HG02678 (cell line): Measurements from ENCODE around the gene EXOSC7.

Experiments
- ATAC-seq: cut with Tn5 transposase; IDR thresholded peaks from one replicate; pipeline ENCODE4 v1.9.1; 2021; ENCODE audit warnings: mild to moderate bottlenecking, moderate library complexity; ENCODE audit not compliant: unreplicated experiment

The EXOSC7 gene

DNA sequence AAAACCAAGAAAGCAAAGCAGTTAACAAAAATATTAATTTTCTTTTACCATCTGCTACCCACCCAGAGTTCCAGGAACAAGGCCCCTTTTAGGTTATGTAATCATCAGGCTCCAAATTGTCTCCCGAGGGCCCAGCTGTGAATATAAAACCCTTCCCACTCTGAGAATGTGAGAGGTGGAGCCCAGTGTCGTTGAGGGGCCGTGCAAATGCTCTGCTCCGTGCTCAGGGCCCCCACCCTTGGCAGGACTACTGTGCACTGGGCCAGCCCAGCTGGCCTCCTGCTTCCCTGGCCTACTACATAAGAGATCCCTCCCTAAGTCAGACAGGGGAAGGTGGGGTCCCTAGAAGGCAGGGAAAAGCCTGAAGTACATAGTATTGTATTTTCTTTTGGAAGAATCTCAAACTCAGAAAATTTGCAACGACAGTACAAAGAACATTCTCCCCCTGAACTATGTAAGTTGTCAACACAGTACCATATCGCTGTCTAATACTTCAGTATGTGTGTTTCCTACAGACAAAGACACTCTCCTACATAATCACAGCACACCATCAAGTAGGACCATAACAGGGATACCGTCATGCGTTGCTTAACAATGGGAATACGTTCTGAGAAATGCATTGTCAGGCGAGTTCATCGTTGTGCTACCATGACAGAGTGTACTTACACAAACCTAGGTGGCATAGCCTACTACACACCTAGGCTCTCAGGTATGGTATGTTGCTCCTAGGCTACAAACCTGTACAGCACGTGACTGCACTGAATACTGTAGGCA, 45.7 kb downstream of the EXOSC7 start:
- ATAC-seq: no peak

DNA sequence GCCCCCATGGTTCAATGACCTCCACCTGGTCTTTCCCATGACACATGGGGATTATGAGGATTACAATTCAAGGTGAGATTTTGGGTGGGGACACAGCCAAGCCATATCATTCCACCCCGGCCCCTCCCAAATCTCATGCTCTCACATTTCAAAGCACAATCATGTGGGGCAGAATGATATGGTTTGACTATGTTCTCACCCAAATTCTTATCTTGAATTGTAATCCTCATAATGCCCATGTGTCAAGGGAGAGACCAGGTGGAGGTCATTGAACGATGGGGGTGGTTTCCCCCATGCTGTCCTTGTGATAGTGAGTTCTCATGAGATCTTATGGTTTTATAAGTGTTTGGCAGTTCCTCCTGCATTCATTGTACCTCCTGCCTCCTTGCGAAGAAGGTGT, 47.6 kb downstream of the EXOSC7 start:
- ATAC-seq: no peak

DNA sequence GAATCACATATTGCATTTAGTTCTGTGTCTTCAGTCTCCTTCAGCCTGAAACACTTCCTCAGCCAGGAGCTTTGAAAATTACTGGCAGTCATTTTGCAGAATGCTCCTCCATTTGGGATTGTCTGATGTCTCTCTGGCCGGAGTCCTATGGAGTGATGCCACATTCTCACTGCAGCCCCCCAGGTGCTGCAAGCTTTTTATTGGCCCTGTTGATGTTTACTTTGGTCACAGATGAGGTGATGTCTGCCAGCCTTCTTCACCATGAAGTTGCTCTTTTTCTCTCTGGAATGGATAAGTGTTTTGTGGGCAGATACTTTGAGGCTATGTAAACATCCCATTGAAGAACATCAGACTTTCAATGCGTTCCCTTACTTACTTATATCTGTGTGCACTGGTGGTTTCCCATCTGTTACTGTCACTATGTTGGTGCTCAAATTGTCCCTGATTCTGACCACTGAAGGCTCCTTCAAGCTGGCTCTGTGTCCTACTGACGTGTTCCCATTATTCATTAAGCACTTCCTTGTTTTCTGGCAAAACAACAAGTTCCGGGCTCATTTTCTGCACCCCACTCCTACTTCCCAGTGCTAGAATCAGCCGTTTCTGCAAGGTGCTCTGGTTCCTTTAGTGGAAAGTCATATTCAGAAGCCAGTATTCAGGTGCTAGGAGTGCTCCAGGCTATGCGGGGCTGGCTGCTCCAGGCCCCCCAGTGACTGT, 48.7 kb downstream of the EXOSC7 start:
- ATAC-seq: no peak

DNA sequence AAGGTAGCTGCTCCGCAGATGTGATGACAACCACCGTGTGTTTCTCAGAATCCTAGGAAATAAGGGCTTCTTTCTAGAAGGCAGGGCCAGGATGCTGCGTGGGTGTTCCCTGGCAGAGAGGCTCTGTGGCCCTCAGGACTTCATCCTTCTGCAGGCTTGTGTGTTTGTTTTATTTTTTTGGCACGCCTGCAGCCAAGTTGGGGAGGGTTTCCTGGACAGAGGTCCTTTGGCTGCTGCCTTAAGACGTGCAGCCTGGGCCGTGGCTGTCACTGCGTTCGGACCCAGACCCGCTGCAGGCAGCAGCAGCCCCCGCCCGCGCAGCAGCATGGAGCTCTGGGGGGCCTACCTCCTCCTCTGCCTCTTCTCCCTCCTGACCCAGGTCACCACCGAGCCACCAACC, 50.0 kb downstream of the EXOSC7 start, which contains the start of gene CLEC3B:
Gene CLEC3B, plus strand, starts transcription at position 266 of the 400 bp plus-strand sequence. Its CDS starts 60 bp downstream, at position 326.
- ATAC-seq: no peak

DNA sequence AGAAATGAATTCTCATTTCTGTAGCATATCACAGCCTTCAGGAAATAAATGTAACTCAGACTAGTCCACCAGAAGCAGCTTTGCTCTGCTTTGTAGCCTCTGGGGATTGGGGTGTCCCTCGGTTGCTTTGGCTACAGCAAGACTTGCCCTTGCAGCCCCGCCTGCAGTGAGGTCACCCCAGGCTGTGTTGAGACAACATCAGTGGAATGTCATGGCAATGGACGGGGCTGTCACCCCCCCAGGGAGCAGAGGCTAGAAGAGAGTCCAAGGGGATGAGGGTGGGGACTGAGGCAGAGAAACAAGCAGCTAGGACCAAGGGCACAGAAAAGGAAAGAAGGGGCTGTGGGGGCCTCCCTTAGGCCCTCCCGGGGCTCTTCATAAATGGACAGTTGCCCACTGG, 50.9 kb downstream of the EXOSC7 start:
- no peak for ATAC-seq

DNA sequence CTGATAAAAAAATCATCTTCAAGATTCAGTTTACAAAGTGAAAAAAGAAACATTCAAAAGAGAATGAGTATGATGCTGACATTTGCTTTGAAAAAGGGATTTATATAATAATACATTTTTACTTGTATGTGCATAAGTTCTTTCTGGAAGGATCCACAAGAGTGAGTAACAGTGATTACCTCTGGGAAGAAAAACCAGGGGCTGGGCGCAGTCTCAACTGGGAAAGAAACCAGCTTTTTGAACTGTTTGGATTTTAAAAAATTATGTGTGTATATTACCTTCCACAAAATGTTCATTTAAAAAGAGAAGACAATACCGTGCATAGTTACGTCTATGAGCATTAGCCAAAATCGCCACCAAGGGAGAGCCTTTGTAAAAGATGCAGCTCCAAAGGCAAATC, 51.4 kb downstream of the EXOSC7 start:
- ATAC-seq: no peak

DNA sequence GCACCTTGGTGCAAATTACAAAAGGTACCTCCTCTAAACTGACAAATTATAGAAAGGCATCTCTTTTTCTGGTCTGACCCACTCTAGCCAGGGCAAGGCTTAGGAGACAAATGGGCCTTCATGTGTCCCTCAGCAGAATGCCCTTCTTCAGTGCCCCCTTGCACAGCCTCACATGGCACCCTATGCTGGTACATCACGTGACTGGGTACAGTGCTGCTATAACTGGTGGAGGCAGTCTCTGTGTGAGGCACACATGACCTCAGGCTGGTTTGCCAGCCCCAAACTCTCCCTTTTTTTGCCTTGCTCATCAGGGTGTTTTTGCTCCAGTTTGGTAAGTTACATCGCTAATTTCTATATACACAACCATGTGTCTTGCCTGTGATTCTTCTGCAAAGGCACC, 53.2 kb downstream of the EXOSC7 start:
- no peak for ATAC-seq

DNA sequence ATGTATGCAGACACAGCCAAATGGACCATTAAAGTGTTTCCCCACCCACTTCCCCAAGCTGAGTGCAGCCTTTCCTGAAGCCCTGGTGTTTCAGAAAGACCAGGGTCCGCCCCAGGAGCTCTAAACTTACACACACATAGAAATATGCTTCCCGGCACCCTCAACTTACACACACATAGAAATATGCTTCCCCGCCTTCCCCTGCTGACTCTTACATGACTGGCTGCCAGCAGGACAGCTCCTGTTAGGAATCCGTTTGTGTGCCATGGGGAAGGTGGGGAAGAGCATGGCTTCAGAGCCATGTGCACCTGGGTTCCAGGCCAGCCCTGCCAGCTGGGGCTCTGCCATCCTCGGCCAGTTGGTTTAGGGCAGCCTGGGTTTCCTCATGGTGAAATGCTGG, 53.6 kb downstream of the EXOSC7 start:
- ATAC-seq: no peak

DNA sequence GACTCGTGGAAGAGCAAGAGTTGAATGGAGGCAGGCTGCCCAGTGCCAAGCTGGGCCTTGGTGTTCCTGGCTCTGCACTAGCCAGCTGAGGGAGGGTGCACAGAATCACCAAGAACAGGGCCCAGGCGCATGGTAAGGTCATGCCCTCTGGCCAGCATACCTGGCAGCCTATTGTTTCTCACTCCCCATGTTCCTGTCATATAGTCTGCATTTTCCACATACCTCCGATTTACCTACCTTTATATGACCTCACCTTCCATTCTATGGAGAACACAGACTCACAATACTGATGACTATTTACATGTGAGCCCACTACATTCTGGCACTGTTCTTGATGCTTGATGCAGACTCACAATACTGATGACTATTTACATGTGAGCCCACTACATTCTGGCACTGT, 55.5 kb downstream of the EXOSC7 start:
- ATAC-seq: no peak

DNA sequence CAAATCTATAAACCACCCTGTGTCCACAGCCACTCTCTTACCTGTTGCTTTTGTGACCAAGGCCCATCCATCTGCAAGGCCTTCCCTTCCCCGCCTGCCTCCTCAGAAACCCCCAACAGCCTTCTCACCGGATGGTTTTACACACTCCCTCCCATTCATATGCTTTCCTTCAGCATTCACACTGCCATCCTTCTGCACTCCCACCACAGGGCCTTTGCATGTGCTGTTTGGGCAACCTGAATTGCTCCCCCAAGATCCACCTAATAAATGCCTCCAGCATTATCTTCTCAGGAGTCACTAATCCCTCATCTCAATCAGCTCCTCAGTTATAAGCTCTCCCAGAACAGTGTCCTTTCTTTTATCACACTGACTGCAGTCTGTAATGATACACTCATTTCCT, 56.1 kb downstream of the EXOSC7 start:
- no peak for ATAC-seq

DNA sequence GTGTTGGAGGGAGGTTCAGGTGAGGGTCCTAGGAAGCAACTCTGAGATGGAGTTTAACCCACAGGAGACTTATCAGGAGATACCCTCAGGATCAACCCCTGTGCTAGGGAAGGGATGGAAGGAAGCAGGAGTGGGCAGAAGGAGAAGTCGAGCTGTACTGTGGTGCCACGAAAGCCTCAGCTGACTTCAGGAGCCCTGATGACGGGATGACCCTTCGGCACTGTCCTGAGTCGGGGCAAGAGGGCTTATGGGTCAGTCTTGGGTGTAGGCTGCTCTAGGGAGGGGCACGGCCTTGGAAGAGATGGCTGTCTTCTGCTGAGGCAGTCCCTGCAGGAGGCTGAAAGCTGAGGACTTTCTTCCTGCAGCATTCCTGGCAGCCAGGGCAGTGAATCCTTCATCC, 57.7 kb downstream of the EXOSC7 start:
- ATAC-seq: no peak

DNA sequence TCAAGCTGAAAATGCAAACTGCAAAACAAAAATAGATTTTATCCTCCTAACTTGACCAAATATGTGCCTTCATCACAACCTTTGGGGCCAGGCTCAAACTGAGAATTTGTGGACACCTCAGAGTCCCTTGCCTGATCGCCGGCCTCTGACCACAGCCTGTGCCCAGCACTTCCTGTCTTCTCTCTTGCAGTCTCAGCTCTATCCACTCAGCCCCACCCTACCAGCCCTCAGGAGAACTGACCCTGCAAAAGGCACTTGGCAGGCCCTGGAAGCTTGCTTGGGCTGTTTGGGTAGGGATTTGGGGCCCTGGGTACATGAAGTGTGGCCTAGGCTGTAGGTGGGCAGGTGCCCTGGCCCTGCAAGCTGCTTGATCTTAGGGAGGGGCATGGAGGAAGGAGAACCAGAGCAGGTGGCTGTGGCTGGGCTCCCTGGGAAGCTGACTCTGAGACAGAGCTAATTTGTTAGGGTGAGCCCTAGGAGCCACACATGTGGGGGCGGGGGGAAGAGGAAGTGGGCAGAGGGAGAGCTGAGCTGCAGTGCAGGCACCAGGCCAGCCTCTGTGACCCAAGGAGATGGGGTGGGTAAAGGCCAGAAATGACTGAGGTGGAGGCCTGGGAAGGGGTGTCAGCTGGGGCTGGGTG, 58.7 kb downstream of the EXOSC7 start:
- ATAC-seq: no peak

DNA sequence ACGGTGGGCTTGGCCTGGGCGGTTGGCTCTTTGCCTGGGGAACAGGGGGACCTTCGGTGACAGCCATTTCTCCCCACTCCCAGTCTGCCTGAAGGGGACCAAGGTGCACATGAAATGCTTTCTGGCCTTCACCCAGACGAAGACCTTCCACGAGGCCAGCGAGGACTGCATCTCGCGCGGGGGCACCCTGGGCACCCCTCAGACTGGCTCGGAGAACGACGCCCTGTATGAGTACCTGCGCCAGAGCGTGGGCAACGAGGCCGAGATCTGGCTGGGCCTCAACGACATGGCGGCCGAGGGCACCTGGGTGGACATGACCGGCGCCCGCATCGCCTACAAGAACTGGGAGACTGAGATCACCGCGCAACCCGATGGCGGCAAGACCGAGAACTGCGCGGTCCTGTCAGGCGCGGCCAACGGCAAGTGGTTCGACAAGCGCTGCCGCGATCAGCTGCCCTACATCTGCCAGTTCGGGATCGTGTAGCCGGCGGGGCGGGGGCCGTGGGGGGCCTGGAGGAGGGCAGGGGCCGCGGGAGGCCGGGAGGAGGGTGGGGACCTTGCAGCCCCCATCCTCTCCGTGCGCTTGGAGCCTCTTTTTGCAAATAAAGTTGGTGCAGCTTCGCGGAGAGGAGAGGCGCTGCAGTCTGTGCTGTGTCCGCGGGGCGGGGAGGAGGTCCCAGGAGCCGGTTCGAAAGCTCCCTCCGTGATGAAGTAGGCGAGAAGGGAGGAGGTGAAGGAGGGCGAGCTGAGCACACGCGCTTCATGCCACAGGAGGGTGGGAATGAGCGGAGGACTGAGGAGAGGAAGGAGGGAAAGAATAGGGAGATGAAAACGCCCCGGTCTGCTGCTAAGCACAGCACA, 59.6 kb downstream of the EXOSC7 start:
- no peak for ATAC-seq

DNA sequence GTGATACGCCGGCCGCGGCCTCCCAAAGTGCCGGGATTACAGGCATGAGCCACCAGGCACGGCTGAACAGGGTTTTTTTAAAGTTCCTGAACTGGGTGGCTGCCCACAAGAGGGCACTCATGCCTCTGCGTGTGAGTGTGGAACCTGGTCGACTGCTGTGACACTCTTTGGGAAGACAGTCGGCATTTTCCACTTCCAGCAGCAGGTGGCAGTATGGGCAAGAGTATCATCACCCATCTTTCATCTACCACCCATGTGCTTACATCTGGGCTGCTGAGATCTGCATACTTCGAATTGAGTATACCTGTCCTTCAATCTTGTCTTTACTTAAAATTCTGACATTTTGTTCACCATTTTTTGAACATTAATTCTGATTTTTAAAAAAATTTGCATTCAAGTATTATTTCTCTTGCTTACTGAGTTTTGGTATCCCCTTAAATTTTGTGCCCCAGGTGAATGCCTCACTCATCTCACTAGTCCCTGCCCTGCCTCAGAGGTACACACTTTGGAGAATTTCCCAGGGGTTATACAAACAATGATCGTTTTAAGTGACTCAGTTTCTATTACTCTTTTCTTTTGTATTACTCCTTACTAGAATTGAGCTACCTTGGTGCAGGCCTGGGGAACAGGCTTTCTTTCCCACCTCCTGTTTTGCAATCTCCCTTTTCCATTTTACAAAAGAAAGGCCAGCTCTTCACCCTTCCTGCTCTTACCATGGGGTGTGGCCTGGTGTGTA, 61.8 kb downstream of the EXOSC7 start:
- ATAC-seq: peak; percentile 80

DNA sequence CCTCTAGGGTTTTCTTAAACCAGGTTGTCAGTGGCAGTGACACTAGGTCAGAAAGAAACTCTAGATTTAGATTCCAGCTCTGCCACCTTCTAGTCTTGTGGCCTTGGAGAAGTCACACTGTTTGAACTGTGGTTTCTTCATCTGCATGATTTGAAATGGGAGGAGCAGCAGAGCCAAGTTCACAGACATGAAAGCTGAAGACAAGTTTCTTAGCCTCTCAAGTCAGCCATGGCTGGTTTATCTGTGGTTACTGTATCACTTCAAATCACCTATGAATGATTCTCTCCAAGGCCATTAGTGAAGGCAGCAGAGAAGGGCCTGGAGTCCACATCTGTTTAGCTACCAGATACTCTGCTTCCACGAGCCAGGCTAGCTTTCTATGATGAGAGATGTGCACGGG, 65.6 kb downstream of the EXOSC7 start:
- no peak for ATAC-seq

DNA sequence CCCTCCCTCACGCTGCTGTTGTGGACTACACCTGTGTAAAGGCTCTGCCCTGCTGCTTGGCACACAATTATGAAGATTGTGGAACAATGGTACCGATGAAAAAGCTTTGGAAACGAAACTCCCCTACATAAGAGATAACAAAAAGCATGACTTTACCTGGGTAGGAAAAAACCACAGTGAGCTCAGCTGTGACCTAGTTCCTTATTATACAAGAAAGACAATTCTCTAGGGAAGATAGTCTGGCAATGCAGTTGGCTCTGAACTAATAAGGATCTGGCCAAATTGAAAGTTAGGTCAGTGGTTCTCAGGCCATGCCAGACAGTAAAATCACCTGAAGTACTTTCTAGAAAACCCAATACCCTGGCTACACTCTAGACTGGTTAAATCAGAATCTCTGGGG, 66.1 kb downstream of the EXOSC7 start:
- ATAC-seq: no peak

DNA sequence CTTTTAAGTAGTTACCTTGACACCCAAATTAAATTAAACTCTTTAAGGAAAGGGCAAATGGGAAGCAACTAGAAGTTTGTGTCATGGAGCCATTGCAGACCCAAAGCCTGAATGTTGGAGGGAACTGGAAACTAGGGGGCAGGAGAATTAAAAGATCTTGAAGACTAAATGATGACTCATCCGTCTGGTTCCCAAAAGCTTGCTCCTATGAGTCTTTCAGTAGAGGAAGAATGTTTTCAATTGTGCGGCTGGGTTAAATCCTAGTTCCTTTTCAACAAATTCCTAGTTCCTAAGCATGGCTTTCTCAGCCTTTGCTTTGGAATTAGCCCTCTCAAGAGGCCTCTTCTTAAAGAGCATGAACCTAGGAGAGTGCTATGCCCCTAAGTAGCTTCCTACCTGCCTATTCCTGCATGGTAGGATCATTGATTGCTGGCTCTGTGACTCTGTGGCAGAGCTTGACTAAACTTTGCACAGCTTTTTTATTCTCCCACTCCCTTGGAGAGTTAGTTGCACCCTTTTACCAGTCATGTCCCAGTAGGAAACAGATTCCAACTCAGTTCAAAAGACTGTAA, 67.8 kb downstream of the EXOSC7 start:
- ATAC-seq: no peak

DNA sequence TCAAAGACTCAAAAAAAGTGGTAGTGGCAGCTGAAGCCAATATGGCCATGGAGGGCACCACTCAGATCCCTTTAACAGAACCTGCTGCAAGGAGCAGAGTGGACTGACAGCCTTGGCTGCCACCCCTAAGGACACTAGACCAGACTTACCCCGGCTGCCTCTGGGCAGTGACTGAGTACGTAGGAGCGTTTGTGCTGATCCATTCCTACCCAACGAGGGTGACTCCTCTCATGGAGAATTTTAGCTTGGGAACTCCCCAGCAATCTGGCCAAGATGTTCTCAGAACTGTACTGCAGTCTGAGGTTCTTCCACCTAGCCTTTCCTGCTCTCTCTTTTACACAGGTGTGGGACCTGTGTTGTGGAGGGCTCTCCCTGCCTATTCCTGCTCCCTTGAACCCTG, 72.2 kb downstream of the EXOSC7 start:
- no peak for ATAC-seq

DNA sequence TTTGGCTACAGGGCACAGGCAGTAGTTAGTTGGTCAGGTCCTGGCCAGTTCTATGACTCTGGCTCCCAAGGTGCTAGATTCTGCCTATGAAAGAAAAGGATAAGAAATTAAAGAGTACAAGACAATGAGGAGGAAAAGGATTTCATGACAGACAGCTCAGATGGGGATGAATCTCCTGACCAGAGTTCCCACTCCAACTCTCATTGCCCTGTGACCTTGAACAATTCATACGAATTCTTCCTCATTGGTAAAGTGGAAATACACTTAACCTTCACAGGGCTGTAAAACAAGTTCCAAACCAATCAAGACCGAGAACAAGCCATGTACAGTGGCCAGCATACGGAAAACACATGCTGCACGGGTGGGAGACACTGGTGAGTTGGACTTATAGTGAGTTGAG, 73.8 kb downstream of the EXOSC7 start:
- no peak for ATAC-seq

DNA sequence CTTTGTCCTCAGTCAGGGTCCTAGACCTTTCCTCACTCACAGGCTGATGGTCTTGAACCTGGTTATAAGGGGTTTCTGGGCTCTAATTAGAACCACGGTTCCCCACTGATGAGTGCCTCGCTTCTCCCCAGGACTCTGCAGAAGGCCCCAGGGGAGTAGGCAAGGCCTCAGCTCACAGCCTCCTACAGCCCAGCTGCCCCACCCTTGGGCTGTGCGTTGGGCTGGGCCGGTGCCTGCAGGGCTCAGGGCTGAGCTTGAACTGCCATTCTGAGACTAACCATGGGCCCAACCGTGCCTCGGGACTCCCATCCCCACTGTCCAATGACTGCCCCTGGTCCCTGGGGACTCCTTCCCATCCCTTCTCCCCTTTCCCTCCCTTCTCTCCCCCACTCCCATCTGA, 75.6 kb downstream of the EXOSC7 start:
- ATAC-seq: no peak
